CD4-positive, CD25-positive, alpha-beta regulatory T cell (primary cell): ENCODE results near the gene DHRS7C. TPM values are rescaled to one million over a fixed set of nuclear protein-coding genes. Genes with fewer than 3 reads are reported as not detected.

Source experiments
- ATAC-seq, 2 donors: fragments of 150-1000 bp; cut with Tn5 transposase; one replicate each; pipeline ENCODE4 v1.10.0; 2021; ENCODE audit warnings: low read depth in 2 of 2, moderate number of reproducible peaks in 2 of 2, moderate library complexity in 1 of 2
- DNase-seq, 3 donors: peaks; one replicate each; pipeline versions ENCODE4 v3.0.0 to v3.0.0-alpha.2; 2012 to 2022; ENCODE audit warnings: mixed read lengths in 1 of 3
- H3K27ac ChIP-seq: one replicate; pipeline ENCODE4 v1.7.0; 2013; ENCODE audit warnings: mild to moderate bottlenecking, low read length; ENCODE audit not compliant: insufficient read depth, poor library complexity, severe bottlenecking
- H3K27me3 ChIP-seq: one replicate; pipeline ENCODE4 v1.7.0; 2013; ENCODE audit warnings: low read length; ENCODE audit not compliant: control insufficient read depth, insufficient read depth
- H3K36me3 ChIP-seq: one replicate; pipeline ENCODE4 v1.7.0; 2013; ENCODE audit warnings: mild to moderate bottlenecking, low read length, moderate library complexity; ENCODE audit not compliant: control insufficient read depth, insufficient read depth
- H3K4me1 ChIP-seq: 2 replicates; pipeline ENCODE4 v1.7.0; 2013; ENCODE audit warnings: mild to moderate bottlenecking, low read length; ENCODE audit not compliant: insufficient read depth, control insufficient read depth, poor library complexity, severe bottlenecking
- H3K4me3 ChIP-seq: one replicate; pipeline ENCODE4 v1.7.0; 2013; ENCODE audit warnings: low read depth, mild to moderate bottlenecking, low read length, moderate library complexity
- H3K9me3 ChIP-seq, 2 experiments: 1 replicate in 1 of 2; 2 replicates in 1 of 2; pipeline ENCODE4 v1.7.0; 2013; ENCODE audit warnings: low read length in 2 of 2, mild to moderate bottlenecking in 1 of 2, moderate library complexity in 1 of 2; ENCODE audit not compliant: control insufficient read depth in 2 of 2
- H3K27ac Mint-ChIP-seq, 3 donors: one replicate each; pipeline ENCODE4 v1.8.0; 2020 to 2022; ENCODE audit warnings: mild to moderate bottlenecking in 3 of 3, mixed read lengths in 3 of 3, moderate library complexity in 2 of 3
- H3K27me3 Mint-ChIP-seq: one replicate; pipeline ENCODE4 v1.8.0; 2022; ENCODE audit warnings: mild to moderate bottlenecking, mixed read lengths
- H3K36me3 Mint-ChIP-seq: one replicate; pipeline ENCODE4 v1.8.0; 2020; ENCODE audit warnings: mixed read lengths
- H3K4me1 Mint-ChIP-seq, 4 donors: one replicate each; pipeline ENCODE4 v1.8.0; 2020 to 2022; ENCODE audit warnings: mixed read lengths in 4 of 4, mild to moderate bottlenecking in 1 of 4
- H3K4me3 Mint-ChIP-seq, 4 donors: one replicate each; pipeline ENCODE4 v1.8.0; 2020 to 2022; ENCODE audit warnings: mild to moderate bottlenecking in 4 of 4, mixed read lengths in 4 of 4, moderate library complexity in 3 of 4
- H3K9me3 Mint-ChIP-seq, 7 donors: one replicate each; pipeline ENCODE4 v1.8.0; 2020 to 2022; ENCODE audit warnings: mixed read lengths in 7 of 7, mild to moderate bottlenecking in 3 of 7, moderate library complexity in 2 of 7
- polyA plus RNA-seq, 4 donors: library from polyadenylated mRNA; unstranded; fragments of 300-500 nt; fragmentation: Illumina TruSeq; gene quantifications; one replicate each; pipeline ENCODE4 v1.2.3, GENCODE V29; 2021
- total RNA-seq: library from RNA; stranded (reverse); gene quantifications from one replicate; pipeline ENCODE4 v1.2.3, GENCODE V29; 2022

DHRS7C gene
- not detected for total RNA-seq
- not detected for polyA plus RNA-seq

GRCh38 chr17:9790889-9791876 is at the start of gene DHRS7C:
Gene DHRS7C, minus strand, starts transcription at chr17:9791592. Its CDS starts 308 bp downstream, at chr17:9791284.
- H3K4me1 Mint-ChIP-seq, result no peaks in the 10 kb centered on the region
- no peak within 1 kb of the TSS for H3K4me3 Mint-ChIP-seq
- H3K36me3 Mint-ChIP-seq, result no peaks in the 10 kb centered on the region
- no peaks in the 10 kb centered on the region for H3K9me3 ChIP-seq
- no peaks in the 10 kb centered on the region for H3K27me3 ChIP-seq
- H3K9me3 Mint-ChIP-seq, result no peaks in the 10 kb centered on the region
- H3K36me3 ChIP-seq, result no peaks in the 10 kb centered on the region
- no peak within 1 kb of the TSS for H3K4me3 ChIP-seq
- no peaks in the 10 kb centered on the region for H3K4me1 ChIP-seq
- peaks cover 5% of the 10 kb centered on the region for H3K27me3 Mint-ChIP-seq
- DNase-seq (no peak), ATAC-seq (no peak)
- H3K27ac Mint-ChIP-seq, result no peak within 1 kb of the TSS
- H3K27ac ChIP-seq, result no peak within 1 kb of the TSS

GRCh38 chr17:9839433-9839832 is 48.0 kb upstream of the DHRS7C start:
- ATAC-seq (no peak), DNase-seq (no peak)
- H3K4me3 Mint-ChIP-seq, result no peak overlapping the region
- H3K4me1 ChIP-seq, result no peaks in the 10 kb centered on the region
- H3K4me1 Mint-ChIP-seq, result no peaks in the 10 kb centered on the region
- H3K36me3 Mint-ChIP-seq, result no peaks in the 10 kb centered on the region
- H3K27ac ChIP-seq, result no peak overlapping the region
- H3K36me3 ChIP-seq, result no peaks in the 10 kb centered on the region
- H3K9me3 Mint-ChIP-seq, result peaks cover 0 to 2% (median 0%) of the 10 kb centered on the region in 7 donors
- H3K27me3 Mint-ChIP-seq, result no peaks in the 10 kb centered on the region
- no peaks in the 10 kb centered on the region for H3K9me3 ChIP-seq
- H3K27me3 ChIP-seq, result no peaks in the 10 kb centered on the region
- no peak overlapping the region for H3K27ac Mint-ChIP-seq
- no peak overlapping the region for H3K4me3 ChIP-seq

- Mint-ChIP-seq H3K4me1 (no peaks in the 10 kb centered on the region), H3K4me3 (no peak overlapping the region), H3K9me3 (peaks cover 0 to 2% (median 0%) of the 10 kb centered on the region in 7 donors), H3K27me3 (no peaks in the 10 kb centered on the region), H3K27ac (no peak overlapping the region), H3K36me3 (no peaks in the 10 kb centered on the region)
- Histone ChIP-seq H3K4me1 (no peaks in the 10 kb centered on the region), H3K27me3 (no peaks in the 10 kb centered on the region), H3K9me3 (no peaks in the 10 kb centered on the region), H3K27ac (no peak overlapping the region), H3K36me3 (no peaks in the 10 kb centered on the region), H3K4me3 (no peak overlapping the region)
- DNase-seq (no peak), ATAC-seq (no peak)
Observed at GRCh38 chr17:9837551-9838471, 46.4 kb upstream of the DHRS7C start.

- no peaks in the 10 kb centered on the region for H3K36me3 ChIP-seq
- peaks cover 9% of the 10 kb centered on the region for H3K27me3 Mint-ChIP-seq
Observed at GRCh38 chr17:9833922-9834321, 42.5 kb upstream of the DHRS7C start.

GRCh38 chr17:9830711-9831110 is 39.3 kb upstream of the DHRS7C start:
- no peak overlapping the region for H3K4me3 Mint-ChIP-seq
- peaks cover 9% of the 10 kb centered on the region for H3K27me3 Mint-ChIP-seq
- no peak overlapping the region for H3K27ac Mint-ChIP-seq
- Histone ChIP-seq H3K9me3 (no peaks in the 10 kb centered on the region), H3K36me3 (no peaks in the 10 kb centered on the region), H3K27ac (no peak overlapping the region), H3K4me1 (no peaks in the 10 kb centered on the region), H3K27me3 (no peaks in the 10 kb centered on the region), H3K4me3 (no peak overlapping the region)
- no peaks in the 10 kb centered on the region for H3K9me3 Mint-ChIP-seq
- DNase-seq, result no peak
- no peaks in the 10 kb centered on the region for H3K36me3 Mint-ChIP-seq
- ATAC-seq, result no peak
- H3K4me1 Mint-ChIP-seq, result no peaks in the 10 kb centered on the region

More at GRCh38 chr17:9833922-9834321, 42.5 kb upstream of the DHRS7C start:
- Histone ChIP-seq H3K4me3 (no peak overlapping the region), H3K9me3 (no peaks in the 10 kb centered on the region), H3K27me3 (no peaks in the 10 kb centered on the region), H3K27ac (no peak overlapping the region), H3K4me1 (no peaks in the 10 kb centered on the region)
- Mint-ChIP-seq H3K27ac (no peak overlapping the region), H3K36me3 (no peaks in the 10 kb centered on the region), H3K4me3 (no peak overlapping the region), H3K9me3 (no peaks in the 10 kb centered on the region), H3K4me1 (no peaks in the 10 kb centered on the region)
- no peak for DNase-seq
- ATAC-seq, result no peak

GRCh38 chr17:9829343-9829742 is 38.0 kb upstream of the DHRS7C start:
- no peak overlapping the region for H3K4me3 Mint-ChIP-seq
- Histone ChIP-seq H3K4me1 (no peaks in the 10 kb centered on the region), H3K4me3 (no peak overlapping the region), H3K9me3 (no peaks in the 10 kb centered on the region), H3K27ac (no peak overlapping the region), H3K36me3 (no peaks in the 10 kb centered on the region), H3K27me3 (no peaks in the 10 kb centered on the region)
- DNase-seq, result no peak
- no peaks in the 10 kb centered on the region for H3K9me3 Mint-ChIP-seq
- no peak overlapping the region for H3K27ac Mint-ChIP-seq
- H3K27me3 Mint-ChIP-seq, result peaks cover 12% of the 10 kb centered on the region
- H3K4me1 Mint-ChIP-seq, result no peaks in the 10 kb centered on the region
- no peaks in the 10 kb centered on the region for H3K36me3 Mint-ChIP-seq
- no peak for ATAC-seq

GRCh38 chr17:9828296-9829295 is 37.2 kb upstream of the DHRS7C start:
- H3K4me3 ChIP-seq, result no peak overlapping the region
- H3K4me1 Mint-ChIP-seq, result no peaks in the 10 kb centered on the region
- peaks cover 12% of the 10 kb centered on the region for H3K27me3 Mint-ChIP-seq
- no peaks in the 10 kb centered on the region for H3K36me3 ChIP-seq
- H3K4me1 ChIP-seq, result no peaks in the 10 kb centered on the region
- H3K27ac Mint-ChIP-seq, result no peak overlapping the region
- H3K36me3 Mint-ChIP-seq, result no peaks in the 10 kb centered on the region
- H3K9me3 Mint-ChIP-seq, result peaks cover 0 to 3% (median 0%) of the 10 kb centered on the region in 7 donors
- ATAC-seq (no peak), DNase-seq (no peak)
- H3K4me3 Mint-ChIP-seq, result no peak overlapping the region
- H3K27ac ChIP-seq, result no peak overlapping the region
- no peaks in the 10 kb centered on the region for H3K27me3 ChIP-seq
- no peaks in the 10 kb centered on the region for H3K9me3 ChIP-seq
